Measurements from ENCODE around the gene TLR10. TPM values are rescaled to one million over a fixed set of nuclear protein-coding genes. Genes with fewer than 3 reads are reported as not detected.

The TLR10 gene
- total RNA-seq, 2 experiments from 2014 or later = not detected

DNA sequence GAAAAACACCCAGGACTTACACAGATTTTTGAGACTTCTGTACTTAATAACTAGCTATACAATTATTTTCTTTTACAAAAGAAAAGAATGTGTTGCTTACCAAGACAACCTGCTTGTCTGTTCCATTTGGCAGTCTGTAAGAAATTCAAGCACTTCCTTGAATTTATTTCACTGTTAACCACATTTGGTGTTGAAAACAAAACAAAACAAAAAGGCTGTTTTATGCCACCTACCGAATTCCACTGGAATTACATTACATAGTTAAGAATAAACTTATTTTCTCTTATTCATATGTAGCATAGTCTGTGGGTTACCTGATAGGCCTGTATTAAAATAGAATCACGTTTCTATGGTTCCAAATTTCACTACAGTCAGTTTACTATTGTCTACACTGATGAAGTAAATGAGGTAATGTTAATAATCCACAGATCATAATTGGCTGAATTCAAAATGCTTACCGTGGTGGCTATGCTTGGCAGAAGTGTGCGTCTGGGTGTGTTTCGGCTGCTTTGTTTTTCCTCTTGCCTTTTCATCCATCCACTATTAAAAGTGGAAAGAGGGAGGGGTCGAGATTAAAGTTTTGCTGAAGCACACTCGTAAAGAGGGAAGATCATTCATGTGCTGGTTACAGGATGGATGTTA is 22.0 kb upstream of the TLR10 start, which contains the start of gene TLR1:
Gene TLR1 (minus strand): TSS at position 138 of the 642 bp plus-strand sequence. CDS start 5,960 bp downstream, outside the sequence.
- POLR2A ChIA-PET = interaction anchor here (0.6 to 3.4 kb wide), 7 partner anchors 11 to 654 kb away, joined by 3 to 19 read pairs (median 5); partner anchors contain the start of genes LIAS, RPL9, TLR10 and TLR6
- Histone ChIP-seq H3K36me3 (ENCODE audit: insufficient read depth, low read length) (peaks cover 32% of the 10 kb centered on the region), H3K4me1 (ENCODE audit: insufficient read depth, low read length) (peaks cover 27% of the 10 kb centered on the region), H3K9me3 (ENCODE audit: control insufficient read depth in 1 of 2, insufficient read depth in 1 of 2, low read length in 2 of 2) (peaks cover 19 to 33% of the 10 kb centered on the region in 2 experiments), H3K4me3 (ENCODE audit: low read length) (peak within 1 kb of the TSS; percentile 55), H3K27me3 (ENCODE audit: control insufficient read depth in 1 of 2, insufficient read depth in 2 of 2, low read length in 2 of 2) (no peaks in the 10 kb centered on the region), H3K27ac (ENCODE audit: low read depth in 1 of 2, low read length in 2 of 2) (peak within 1 kb of the TSS; percentile 42 to 54)
- Mint-ChIP-seq H3K27me3 (no peaks in the 10 kb centered on the region), H3K36me3 (ENCODE audit: low read depth) (peaks cover 57% of the 10 kb centered on the region), H3K9me3 (peaks cover 15% of the 10 kb centered on the region), H3K27ac (peak within 1 kb of the TSS; percentile 88), H3K4me3 (peak within 1 kb of the TSS; percentile 86), H3K4me1 (ENCODE audit: low read depth) (peaks cover 41% of the 10 kb centered on the region)
- TF ChIP-seq, protein P1, sequence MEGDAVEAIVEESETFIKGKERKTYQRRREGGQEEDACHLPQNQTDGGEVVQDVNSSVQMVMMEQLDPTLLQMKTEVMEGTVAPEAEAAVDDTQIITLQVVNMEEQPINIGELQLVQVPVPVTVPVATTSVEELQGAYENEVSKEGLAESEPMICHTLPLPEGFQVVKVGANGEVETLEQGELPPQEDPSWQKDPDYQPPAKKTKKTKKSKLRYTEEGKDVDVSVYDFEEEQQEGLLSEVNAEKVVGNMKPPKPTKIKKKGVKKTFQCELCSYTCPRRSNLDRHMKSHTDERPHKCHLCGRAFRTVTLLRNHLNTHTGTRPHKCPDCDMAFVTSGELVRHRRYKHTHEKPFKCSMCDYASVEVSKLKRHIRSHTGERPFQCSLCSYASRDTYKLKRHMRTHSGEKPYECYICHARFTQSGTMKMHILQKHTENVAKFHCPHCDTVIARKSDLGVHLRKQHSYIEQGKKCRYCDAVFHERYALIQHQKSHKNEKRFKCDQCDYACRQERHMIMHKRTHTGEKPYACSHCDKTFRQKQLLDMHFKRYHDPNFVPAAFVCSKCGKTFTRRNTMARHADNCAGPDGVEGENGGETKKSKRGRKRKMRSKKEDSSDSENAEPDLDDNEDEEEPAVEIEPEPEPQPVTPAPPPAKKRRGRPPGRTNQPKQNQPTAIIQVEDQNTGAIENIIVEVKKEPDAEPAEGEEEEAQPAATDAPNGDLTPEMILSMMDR (IDR thresholded peaks at IDR 0.05) = peak; percentile 70
- ATAC-seq (ENCODE audit: poor library complexity) (peak; percentile 84), DNase-seq (peak in 4 of 14 experiments; percentile 5 to 82 (median 78))
- CTCF ChIA-PET = interaction anchor here (1.2 to 3.0 kb wide), 8 partner anchors 15 to 625 kb away, joined by 3 to 18 read pairs (median 4); partner anchors contain the start of gene TLR10
- intact Hi-C loops (cut with DNase I, micrococcal nuclease) = loop anchor here in 1 of 2 experiments (2.0 to 5.0 kb wide), 2 partner anchors 42 to 52 kb away; partner anchors contain the start of gene TLR6

DNA sequence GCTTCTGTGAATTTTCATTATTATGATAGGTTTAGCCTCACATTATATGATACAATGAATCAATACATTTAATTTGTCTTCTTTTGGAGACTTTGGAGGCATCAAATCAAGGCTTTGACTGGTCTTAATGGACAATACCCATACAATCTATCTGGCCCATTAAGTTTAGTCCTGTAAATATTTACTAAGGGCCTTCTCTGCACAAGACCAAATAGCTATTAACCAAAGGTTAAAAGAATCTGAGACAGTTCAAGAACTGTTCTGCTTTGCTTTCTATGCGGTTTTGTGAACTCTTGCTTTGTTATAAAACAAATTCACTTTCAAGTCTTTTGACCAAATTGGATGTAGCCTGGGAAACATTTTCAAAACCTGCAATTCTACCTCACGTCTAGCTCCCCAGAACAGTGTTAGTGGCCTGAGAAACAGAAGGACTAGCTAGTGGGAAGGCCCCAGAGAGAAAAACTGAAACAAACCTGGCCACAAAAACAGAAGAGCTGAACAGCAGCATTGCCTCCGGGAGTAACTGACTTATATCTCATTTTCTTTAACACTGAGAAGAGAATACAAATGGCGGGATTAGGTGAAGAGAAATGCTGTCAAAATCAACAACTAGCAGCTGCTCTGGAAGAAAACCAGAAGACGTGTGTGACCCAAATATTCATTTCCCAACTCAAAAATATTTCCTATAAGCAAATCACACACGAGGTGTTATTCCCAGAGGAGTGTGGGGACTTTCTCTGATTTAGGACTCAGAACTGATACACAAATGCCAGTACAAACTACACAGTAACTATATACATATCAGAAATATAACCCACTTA is 21.3 kb upstream of the TLR10 start:
- H3K9me3 Mint-ChIP-seq = peaks cover 18% of the 10 kb centered on the region
- no peaks in the 10 kb centered on the region for H3K27me3 Mint-ChIP-seq
- H3K27ac Mint-ChIP-seq = peak overlapping the region; percentile 88
- POLR2A ChIA-PET = interaction anchor here (0.6 to 3.4 kb wide), 10 partner anchors 10 to 655 kb away, joined by 3 to 19 read pairs (median 4); partner anchors contain the start of genes LIAS, RPL9, TLR10 and TLR6
- Histone ChIP-seq H3K27me3 (ENCODE audit: control insufficient read depth in 1 of 2, insufficient read depth in 2 of 2, low read length in 2 of 2) (no peaks in the 10 kb centered on the region), H3K4me1 (ENCODE audit: insufficient read depth, low read length) (peaks cover 27% of the 10 kb centered on the region), H3K9me3 (ENCODE audit: control insufficient read depth in 1 of 2, insufficient read depth in 1 of 2, low read length in 2 of 2) (peaks cover 23 to 40% of the 10 kb centered on the region in 2 experiments), H3K4me3 (ENCODE audit: low read length) (peak overlapping the region; percentile 55), H3K27ac (ENCODE audit: low read depth in 1 of 2, low read length in 2 of 2) (peak overlapping the region; percentile 39 to 54), H3K36me3 (ENCODE audit: insufficient read depth, low read length) (peaks cover 40% of the 10 kb centered on the region)
- H3K4me3 Mint-ChIP-seq = peak overlapping the region; percentile 86
- ATAC-seq (ENCODE audit: poor library complexity) (peak; percentile 13), DNase-seq (peak in 5 of 14 experiments; percentile 7 to 37 (median 21))
- H3K36me3 Mint-ChIP-seq (ENCODE audit: low read depth) = peaks cover 64% of the 10 kb centered on the region
- CTCF ChIA-PET = interaction anchor here (0.7 to 3.0 kb wide), 9 partner anchors 15 to 741 kb away, joined by 3 to 18 read pairs (median 4); partner anchors contain the start of gene TLR10
- peaks cover 41% of the 10 kb centered on the region for H3K4me1 Mint-ChIP-seq (ENCODE audit: low read depth)
- intact Hi-C loops (cut with DNase I, micrococcal nuclease) = loop anchor here (2.0 to 5.0 kb wide), 3 partner anchors 42 to 53 kb away; partner anchors contain the start of gene TLR6 (in 1 of the 2)
- TF ChIP-seq, protein P1 (IDR thresholded peaks at IDR 0.05) = no peak

All from CD4-positive, alpha-beta T cell (primary cell).